Right hindlimb (tissue), 1 donor: ENCODE results near the gene EXD3.
"Not testable (repeated sequence)": the region's sequence is repeated elsewhere in the genome, so short reads cannot be mapped to it uniquely, and the experiment has no call there.

Source experiments
- DNase-seq: peaks from one replicate; pipeline ENCODE4 v3.0.0-alpha.2; 2018

EXD3 gene

DNA sequence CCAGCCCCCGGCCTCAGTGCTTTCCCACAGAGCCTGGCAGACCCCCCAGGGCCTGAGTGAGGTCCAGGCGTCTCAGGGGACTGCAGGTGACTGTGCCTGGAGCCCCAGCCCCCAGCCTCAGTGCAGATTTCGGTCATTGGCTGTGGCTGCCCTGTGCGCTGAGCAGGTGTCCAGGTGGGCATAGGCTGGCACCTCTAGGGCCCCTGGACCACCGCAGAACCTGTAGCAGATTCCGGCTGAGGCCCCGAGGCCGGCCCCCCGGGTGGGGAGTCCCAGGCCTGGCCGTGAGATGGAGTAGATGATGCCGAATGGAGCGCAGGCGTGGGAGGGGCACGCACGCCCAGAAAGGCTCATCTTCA lies 12.1 kb downstream of the EXD3 start:
- DNase-seq: no peak

DNA sequence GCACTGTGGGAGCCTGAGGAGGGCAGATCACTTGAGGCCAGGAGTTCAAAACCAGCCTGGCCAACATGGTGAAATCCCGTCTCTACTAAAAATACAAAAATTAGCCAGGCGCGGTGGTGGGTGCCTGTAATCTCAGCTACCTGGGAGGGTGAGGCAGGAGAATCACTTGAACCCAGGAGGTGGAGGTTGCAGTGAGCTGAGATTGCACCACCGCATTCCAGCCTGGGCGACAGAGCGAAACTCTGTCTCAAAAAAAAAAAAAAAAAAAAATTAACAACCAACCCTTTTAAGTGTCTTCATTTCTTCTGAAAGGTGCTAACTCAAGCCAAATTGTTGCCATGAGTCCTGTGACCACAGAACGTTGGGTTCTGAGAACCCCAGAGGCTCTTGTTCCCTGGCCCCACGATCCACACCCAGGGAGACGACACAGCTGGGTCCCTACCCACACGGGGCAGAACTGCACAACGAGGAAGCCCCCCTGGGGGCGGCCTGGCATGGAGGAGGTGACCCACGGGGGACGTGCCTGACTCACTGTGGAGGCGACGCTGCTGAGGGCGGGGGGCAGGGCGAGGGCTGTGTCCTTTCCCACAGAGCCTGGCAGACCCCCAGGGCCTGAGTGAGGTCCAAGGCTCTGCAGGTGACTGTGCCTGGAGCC lies 12.6 kb downstream of the EXD3 start:
- DNase-seq: not testable (repeated sequence)

DNA sequence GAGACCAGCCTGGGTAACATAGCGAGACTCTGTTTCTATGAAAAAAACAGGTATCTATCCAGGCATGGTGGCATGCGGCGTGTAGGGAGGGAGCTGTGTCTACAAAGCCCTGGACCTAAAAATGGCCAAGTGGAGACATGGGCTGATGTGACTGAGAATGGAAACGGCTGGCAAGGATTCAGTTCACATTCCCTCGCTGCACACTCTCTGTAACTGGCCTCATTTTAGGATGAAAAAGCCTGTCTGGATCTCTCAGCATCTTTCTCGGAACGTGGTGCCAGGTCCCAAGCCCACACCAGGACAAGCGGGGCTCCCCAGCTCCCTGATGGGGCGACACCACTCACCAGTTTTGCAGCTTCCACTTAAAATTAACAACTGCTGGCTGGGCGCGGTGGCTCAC lies 13.4 kb downstream of the EXD3 start:
- DNase-seq: no peak

DNA sequence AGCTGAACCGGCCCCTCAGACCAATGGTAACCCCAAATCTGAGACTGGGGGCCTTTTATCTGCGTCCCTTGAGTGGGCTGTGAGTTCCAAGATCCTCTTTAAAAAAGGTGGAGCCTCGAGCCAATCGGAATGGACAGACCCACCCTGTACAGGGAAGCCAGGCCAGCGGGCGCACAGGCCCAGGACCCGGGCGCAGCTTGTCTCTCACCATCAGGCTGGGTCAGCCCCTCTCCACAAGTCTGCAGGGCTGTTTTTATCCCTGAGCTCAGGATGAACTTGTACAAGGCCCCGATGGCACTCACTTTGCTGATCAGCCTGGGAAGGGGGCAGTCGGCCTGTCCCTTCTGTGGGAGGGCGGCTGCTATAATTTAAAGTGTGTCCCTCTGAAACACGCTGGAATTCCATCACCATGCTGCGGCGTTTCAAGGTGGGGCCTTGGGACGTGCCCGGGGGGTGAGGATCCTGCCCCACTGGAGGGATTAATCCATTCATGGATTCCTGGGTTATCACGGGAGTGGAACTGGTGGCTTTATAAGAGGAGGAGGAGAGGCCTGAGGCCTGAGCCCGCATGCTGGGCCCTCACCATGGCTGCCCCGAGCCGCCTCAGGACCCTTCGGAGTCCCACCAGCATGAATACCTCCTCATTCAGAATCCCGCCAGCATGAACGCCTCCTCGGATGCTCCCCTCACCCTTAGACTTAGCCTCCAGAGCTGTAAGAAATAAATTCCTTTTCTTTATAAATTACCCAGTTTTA lies 14.1 kb downstream of the EXD3 start:
- no peak for DNase-seq

DNA sequence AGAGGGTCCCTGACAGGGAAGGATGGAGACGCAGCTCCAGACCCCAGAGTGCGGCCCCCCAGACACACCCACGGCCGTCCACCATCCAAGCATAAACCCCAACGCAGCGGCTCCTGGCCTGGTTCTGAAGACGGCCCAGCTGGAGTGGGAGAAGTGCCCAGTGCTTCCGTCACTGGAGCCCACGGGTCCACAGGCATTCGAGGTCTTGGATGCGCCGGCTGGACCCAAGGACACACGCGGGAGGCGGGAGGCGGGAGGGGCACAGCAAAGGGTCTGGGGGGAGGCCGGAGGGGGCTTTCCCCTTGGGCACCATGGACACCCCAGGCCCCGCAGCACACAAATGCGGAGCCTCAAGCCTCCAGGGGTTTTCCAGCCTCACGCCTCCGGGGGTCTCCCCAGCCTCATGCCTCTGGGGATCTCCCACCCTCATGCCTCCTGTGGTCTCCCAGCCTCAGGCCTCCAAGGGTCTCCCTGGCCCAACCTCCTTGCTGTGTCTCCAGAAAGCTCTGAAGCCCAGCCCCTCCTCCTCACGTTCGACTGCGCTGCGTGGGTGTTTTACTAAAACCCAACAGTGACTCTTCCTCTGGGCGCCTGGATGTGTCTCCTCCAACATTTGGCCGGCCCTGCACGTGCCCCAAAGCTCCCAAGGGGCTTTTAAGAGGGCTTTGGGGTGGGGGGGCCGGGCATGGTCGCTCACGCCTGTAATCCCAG lies 15.2 kb downstream of the EXD3 start:
- DNase-seq: peak; percentile 73

DNA sequence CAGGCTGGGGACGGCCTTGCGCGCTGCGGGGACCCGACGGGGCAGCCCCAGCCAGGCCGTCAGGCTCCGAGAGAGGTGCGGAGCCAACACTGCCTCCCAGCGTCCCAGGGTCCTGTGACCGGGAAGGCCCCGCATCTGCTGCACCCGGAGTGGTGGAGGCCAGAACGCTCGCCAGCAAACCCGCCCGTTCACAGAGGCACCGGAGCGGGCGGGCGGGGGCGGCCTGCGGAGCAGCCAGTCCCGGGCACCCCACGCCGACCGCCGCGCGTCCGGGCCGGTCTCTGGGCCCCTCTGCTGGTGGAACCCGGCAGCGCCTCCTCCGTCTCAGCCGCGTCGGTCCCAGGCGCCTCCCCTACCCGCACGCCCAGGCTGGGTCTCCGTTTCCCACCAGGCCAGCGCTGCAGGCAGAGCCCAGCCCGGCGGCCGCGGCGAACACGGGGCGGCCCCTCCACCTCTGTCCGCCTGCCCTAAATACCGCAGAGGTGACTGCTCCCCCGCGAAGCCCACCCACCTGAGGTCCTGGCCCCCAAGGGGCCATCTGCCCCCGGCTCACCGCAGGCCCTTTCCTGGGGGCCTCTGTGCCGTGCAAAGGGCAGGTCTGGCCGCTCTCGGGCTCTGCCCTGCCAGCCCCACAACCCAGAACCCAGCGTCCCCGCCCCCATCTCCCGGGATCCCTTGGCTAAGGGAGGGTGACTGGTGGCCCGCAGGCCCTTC lies 15.9 kb downstream of the EXD3 start:
- peak; percentile 83 for DNase-seq

DNA sequence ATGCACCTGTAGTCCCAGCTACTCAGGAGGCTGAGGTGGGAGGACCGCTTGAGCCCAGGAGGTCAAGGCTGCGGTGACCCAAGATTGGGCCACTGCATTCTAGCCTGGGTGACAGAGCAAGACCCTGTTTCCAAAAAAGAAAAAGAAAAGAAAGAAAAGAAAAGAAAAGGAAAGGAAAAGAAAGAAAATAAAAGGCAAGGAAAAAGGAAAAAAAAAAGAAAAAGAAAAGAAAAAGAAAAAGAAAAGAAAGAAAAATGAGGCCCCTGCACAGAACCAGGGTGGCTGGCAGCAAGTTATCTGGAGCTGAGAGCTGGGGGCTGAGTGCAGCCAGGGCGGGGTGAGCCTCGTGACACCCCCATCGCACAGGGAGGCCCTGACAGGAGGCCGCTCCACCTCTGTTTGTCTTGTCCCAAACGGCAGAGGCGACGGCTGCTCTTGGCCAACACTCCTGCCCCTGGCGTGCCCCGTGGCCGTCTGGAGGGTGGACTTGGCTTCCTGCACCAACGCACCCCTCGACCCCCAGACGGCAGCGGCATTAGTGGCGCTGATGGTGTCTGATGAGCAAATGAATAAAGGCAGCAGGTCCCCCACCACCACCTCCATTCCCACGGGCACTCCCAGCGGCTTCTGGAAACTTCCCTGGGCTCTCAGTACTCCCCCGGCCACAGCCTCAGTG lies 16.7 kb downstream of the EXD3 start:
- DNase-seq: no peak

DNA sequence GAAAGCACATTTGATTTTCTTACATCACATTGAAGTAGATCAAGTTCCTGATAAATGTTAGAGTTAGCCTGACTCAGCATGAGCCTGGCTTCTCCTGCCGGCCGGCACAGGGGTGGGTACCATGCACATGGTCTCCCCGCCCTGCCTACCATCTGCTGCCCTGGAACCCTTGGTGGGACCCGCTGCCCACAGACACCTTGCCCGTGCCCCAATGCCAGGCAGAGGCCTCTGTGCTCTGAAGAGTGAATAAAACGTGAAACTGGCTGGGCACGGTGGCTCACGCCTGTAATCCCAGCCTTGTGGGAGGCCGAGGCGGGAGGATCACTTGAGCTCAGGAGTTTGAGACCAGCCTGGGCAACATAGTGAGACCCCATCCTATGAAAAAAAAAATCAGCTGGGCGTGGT lies 17.3 kb downstream of the EXD3 start:
- no peak for DNase-seq

DNA sequence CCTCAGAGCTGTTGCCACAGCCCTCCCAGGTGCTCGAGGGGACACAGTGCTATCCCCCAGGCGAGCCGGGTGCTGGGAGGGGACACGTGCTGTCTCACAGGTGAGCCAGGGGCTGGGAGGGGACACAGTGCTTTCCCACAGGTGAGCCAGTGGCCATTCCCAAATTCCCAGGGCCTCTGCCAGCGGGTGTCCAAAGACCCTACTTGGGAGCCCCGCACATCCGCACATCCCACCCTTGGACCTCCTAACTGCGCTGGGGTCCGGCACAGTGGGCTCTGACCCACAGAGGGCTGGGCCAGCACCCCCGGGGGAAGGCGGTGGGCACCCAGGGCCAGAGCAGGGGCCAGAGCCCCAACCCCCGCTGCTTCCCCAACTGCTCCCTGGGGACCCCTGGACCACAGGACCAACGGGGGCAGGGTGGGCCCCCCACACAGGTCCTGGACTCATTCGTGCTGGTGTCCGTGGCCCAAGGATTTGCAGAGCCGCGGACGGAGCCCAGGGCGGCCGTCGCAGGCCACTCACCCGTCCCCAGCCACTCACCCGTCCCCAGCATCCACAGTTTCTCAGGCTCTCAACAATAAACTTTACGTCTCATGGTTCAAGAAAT lies 17.9 kb downstream of the EXD3 start:
- no peak for DNase-seq

DNA sequence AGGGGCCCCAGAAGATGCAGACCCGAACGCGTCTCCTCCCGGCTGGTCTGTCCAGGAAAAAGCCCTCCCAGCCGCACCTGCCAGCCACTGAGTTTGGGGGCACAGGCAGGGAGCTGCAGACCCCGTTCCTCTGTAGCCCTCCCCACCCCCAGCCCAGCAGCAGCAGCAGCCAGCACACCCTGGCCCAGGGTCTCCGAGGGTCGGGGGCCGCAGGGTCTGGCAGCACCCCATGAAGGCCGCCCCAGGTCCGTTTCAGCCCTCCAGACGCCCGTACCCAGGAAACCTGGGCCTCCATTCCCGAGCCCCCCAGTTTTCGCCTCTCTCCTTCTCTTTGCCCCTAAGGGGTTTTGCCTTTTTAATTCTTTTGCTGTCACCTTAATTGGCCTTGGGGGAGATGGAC lies 19.7 kb downstream of the EXD3 start:
- DNase-seq: no peak

DNA sequence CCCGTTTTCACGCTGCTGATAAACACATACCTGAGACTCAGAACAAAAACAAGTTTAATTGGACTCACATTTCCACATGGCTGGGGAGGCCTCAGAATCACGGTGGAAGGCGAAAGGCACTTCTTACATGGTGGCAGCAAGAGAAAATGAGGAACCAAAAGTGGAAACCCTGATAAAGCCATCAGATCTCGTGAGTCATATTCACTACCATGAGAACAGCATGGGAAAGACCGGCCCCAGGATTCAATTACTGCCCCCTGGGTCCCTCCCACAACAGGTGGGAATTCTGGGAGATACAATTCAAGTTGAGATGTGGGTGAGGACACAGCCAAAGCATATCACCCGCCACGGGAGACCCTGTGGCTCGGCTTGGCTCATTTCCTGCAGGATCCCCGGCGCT lies 20.2 kb downstream of the EXD3 start:
- no peak for DNase-seq

DNA sequence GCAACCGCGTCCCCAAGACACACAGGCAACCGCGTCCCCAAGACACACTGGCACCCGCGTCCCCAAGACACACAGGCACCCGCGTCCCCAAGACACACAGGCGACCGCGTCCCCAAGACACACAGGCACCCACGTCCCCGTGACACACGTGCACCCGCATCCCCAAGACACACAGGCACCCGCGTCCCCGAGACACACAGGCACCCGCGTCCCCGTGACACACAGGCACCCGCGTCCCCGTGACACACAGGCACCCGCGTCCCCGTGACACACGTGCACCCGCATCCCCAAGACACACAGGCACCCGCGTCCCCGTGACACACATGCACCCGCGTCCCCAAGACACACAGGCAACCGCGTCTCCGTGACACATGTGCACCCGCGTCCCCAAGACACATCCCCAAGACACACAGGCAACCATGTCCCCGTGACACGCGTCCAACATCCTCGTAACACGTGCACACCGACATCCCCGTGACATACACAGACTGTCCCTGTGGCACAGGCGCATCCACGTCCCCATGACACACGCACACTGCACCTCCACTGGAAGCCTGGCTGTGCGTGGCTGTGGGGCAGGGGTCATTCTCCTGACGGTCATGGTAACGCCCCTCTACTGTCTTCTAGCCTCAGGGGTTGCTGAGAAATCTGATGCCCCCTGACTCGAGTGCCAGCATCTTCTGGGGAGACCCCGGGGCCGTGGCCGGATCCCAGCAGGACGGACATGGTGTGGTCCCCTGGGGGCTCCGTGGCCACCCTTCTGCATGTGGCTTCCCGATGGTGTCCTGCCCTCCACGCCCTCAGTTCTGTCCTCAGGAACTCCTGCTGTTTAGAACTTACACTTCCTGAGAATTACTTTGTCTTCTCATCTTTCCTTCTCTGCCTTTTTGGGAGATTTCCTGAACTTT lies 24.1 kb downstream of the EXD3 start:
- no peak for DNase-seq

DNA sequence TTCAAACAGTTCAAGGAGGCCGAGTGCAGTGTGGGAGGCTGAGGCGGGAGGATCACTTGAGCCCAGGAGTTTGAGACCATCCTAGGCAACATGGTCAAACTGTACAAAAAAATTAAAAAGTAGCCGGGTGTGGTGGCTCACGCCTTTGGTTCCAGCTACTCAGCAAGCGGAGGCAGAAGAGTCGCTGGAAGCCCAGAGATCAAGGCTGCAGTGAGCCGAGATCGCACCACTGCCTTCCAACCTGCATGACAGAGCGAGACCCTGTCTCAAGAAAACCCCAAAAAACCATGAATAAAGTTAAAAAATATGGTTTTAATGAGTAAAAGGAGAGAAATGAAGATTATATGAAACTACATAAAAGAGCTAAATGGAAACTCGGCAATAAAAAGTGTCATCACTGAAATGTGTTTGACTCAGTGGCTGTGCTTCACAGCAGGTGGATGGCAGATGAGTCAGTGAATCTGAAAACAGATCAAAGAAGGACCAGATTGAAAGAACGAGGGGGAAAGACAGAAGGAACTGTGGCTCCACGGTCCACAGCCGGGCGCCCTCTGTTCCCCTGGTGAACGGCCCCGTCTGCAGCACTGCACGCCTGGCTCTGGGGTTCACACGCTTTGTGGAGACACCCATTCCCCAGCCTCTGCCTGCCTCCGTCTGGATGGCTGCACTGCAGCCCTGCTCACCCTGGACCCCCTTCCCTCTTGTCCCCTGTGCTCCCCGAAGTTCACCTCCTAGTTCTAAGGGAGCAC lies 25.1 kb downstream of the EXD3 start:
- DNase-seq: no peak

DNA sequence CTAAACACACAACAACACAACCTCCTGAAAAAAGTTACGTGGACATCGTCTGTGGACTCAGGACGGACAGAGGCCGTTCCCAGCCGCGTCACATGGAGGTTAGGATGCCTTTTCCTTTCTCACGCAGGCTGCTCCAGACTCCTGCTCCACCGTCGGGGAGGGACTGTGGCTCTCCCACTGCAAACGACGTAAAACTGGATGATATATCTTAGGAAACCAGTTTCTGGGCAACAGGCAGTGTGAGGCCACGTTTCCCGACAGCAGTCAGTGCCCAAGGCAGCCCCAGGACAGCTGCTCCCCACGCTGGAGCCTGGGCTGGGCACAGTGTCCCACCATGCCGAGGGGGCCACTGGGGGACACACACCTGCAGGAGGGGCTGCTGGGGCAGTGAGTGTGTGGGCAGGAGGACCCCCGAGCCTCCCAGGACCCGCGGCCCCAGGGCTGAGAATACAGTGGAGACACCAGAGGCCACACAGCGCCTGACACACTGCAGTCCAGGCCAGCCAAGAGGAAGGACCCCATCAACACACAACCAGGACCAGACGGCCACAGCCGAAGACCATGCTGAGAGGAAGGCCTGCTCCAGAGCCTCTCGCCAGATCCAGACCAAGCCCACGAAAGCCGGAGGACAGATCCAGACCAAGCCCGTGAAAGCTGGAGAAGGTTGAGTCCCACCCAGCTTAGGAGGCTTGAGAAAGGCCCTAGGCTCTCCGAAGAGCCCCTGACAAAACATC lies 26.2 kb downstream of the EXD3 start:
- DNase-seq: no peak

DNA sequence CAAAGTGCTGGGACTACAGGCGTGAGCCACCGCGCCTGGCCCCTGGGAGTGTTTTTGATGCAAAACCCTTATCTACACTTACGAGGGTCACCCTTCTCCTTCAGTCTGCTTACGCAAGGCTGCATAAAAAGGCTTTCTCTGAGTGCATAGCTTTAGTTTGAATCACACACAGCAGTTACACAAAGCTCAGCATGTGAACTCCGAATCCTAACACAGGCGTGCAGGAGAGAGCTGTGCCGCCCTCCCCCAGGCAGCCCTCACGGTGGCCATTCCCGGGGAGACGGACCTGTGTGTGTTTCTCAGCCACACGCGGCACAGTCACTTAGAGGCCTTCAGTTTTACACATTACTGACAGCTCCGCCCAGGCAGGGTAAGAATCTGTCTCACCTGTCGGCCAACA lies 26.7 kb downstream of the EXD3 start:
- no peak for DNase-seq

DNA sequence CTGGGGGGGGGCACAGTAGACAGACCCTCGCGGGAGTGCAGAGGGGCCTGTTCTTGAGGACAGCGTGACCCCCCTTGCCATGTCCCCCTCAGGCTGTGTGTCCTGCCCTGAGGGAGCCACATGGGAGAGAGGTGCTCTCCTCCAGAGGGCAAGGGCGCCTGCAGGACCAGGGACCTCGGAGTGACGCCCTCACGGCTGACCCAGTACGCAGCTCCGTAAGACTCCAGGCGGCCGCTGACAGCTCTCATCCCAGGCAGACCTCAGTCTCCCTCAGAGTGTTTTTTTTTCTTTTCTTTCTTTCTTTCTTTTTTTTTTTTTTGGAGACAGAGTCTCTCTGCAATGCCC lies 27.3 kb downstream of the EXD3 start:
- no peak for DNase-seq

DNA sequence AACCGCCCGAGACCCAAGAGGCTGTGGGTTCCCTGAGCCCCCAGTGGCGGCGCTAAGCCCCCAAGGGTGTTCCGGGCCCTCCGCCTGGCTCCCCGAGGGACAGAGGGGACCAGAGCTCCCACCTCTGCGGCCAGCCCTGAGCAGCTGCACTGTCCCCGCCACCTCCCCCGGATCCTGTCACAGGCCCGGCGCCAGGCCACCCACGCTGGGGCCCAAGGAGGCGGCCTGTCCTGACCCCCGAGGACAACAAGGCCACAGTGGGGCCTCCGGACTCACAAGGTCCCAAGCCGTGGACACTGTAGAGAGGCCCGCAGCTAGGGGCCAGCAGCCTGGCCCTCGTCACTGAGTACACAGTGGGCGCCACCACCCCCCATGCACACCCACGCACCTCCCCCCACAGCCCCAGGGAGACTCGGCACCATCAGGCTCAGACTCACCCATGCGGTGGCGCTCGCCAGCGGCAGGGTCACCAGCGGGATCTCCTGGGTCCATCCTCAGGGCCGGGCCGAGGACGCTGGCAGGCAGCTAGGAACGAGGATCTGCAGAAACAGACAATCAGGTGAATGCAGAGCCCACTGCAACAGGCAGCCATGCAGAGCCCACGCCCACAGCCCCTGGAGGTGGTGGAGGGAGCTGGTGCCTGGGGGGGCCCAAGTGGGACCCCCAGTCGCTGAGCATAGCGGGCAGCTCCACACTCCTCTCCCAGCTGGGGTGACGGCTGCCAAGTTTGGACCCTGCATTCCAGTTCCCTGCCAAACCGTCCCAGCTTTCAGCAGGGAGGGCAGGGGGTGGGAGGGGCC lies 27.9 kb downstream of the EXD3 start:
- DNase-seq: no peak

DNA sequence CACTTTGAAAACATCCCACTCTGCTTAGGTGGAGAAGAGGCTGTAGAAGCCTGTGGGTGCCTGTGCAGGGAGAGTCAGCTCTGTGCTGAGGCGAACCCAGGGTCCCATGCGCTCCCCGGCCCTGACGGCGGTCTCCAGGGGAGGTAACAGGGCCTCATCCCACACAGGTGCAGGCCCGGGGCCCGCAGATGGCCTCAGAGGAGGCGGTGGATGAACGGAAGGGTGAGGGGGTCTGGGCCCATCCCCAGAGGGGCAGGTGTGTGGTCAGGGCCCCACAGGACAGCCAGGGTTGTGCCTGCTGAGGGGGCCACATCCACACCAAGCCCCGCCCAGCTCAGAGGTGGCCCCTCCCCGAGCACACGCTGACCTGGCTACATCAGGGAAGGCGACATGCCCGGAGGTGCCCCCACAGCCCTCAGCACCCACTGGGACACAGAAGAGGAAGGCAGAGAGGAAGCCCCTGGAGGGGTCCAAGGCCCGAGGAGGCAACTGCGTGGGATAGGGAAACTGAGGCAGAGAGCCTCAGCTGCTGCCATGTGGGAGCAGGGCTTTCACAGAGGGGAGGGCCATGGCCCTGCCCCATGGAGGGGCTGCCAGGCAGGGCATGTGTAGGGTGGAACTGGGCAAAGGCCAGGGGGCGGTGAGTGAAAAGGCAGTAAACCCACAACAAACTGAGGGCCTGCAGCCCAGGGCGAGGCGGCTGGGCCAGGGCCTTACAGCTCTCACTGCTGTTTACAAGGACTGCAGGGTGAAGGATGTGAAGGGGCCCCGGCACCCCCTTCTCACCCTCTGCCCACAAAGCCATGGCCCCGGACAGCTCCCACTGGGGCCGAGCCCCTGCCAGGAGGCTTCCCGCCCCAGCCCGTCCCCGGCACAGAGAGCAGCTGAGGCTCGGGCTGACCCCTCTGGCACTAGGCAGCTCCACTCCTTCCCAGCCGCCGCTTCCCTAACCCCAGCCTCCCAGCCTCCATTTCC lies 29.5 kb downstream of the EXD3 start:
- no peak for DNase-seq
